ENCODE results near the gene NAPG. TPM values are rescaled to one million over a fixed set of nuclear protein-coding genes. Genes with fewer than 3 reads are reported as not detected.

NAPG gene
- total and polyA plus RNA-seq, 4 donors, result 12.7 to 37.4 (median 26.2) TPM

DNA sequence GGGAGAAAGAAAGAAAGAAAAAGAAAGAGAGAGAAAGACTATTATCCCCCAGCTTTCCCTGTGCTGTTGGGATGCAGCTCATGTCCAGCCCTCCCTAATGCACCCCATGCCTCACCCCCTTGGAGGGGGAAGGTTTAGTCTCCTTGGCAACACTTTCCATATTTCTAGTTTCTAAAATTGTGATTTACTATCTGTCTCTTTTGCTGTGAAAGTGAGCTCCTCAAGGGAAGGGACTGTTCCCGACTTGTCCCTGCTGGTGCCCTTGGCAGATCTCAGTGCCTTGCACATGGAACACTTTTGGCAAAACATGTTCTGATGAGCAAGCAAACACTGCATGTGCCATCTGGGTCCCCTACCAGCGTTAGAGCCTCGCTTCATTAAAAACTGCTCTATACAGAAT, 11.7 kb upstream of the NAPG start:
- ATAC-seq (ENCODE audit: insufficient read depth, low FRiP score) (no peak), DNase-seq (peak; percentile 59 to 91 (median 76))
- no peak overlapping the region for H3K9ac ChIP-seq (ENCODE audit: insufficient read depth in 1 of 2, low read length in 2 of 2)
- H3K27ac ChIP-seq (ENCODE audit: low read depth in 1 of 2, low read length in 1 of 2), result no peak overlapping the region
- H3K9me3 ChIP-seq (ENCODE audit: control insufficient read depth in 4 of 4, insufficient read depth in 3 of 4, low read length in 3 of 4), result peaks cover 0 to 4% (median 0%) of the 10 kb centered on the region in 4 donors
- H3K27me3 ChIP-seq (ENCODE audit: control insufficient read depth in 3 of 3, insufficient read depth in 3 of 3, low read length in 2 of 3), result no peaks in the 10 kb centered on the region
- WGBS, 2 donors, result 52 to 64% methylated on average over 3 of the region's 3 CpGs
- TF ChIP-seq, protein P1, sequence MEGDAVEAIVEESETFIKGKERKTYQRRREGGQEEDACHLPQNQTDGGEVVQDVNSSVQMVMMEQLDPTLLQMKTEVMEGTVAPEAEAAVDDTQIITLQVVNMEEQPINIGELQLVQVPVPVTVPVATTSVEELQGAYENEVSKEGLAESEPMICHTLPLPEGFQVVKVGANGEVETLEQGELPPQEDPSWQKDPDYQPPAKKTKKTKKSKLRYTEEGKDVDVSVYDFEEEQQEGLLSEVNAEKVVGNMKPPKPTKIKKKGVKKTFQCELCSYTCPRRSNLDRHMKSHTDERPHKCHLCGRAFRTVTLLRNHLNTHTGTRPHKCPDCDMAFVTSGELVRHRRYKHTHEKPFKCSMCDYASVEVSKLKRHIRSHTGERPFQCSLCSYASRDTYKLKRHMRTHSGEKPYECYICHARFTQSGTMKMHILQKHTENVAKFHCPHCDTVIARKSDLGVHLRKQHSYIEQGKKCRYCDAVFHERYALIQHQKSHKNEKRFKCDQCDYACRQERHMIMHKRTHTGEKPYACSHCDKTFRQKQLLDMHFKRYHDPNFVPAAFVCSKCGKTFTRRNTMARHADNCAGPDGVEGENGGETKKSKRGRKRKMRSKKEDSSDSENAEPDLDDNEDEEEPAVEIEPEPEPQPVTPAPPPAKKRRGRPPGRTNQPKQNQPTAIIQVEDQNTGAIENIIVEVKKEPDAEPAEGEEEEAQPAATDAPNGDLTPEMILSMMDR (IDR thresholded peaks at IDR 0.05; ENCODE audit: control extremely low read depth, extremely low read depth), result no peak
- H3K4me1 ChIP-seq (ENCODE audit: control insufficient read depth in 5 of 5, insufficient read depth in 5 of 5, low read length in 5 of 5), result peaks cover 0 to 33% (median 12%) of the 10 kb centered on the region in 5 donors
- no peak overlapping the region for H3K4me3 ChIP-seq
- H3K36me3 ChIP-seq (ENCODE audit: control insufficient read depth in 4 of 4, insufficient read depth in 4 of 4, low read length in 4 of 4), result no peaks in the 10 kb centered on the region

DNA sequence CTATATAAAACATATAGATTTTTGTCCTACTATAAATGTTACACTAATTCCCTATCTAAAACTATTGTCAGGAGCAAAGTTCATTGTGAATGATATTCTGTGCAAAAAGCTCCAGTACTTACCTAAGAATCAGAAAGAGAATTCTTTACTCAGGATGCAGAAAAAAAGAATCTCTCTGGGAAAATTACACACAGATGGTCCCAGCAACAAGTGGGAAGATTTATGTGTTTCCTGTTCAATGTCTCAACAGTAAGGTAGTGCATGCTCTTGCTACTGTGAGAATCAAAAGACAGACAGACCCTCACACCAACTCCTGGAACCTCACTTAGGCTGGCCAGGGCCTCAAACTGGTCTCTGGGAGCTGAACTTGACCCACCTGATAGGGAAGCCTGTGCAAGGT, 11.2 kb upstream of the NAPG start:
- ATAC-seq (ENCODE audit: insufficient read depth, low FRiP score) (no peak), DNase-seq (no peak)
- peaks cover 0 to 4% (median 0%) of the 10 kb centered on the region in 4 donors for H3K9me3 ChIP-seq (ENCODE audit: control insufficient read depth in 4 of 4, insufficient read depth in 3 of 4, low read length in 3 of 4)
- no peak overlapping the region for H3K9ac ChIP-seq (ENCODE audit: insufficient read depth in 1 of 2, low read length in 2 of 2)
- no peaks in the 10 kb centered on the region for H3K27me3 ChIP-seq (ENCODE audit: control insufficient read depth in 3 of 3, insufficient read depth in 3 of 3, low read length in 2 of 3)
- TF ChIP-seq, protein P1 (IDR thresholded peaks at IDR 0.05; ENCODE audit: control extremely low read depth, extremely low read depth), result no peak
- H3K4me1 ChIP-seq (ENCODE audit: control insufficient read depth in 5 of 5, insufficient read depth in 5 of 5, low read length in 5 of 5), result peaks cover 0 to 36% (median 17%) of the 10 kb centered on the region in 5 donors
- no peak overlapping the region for H3K27ac ChIP-seq (ENCODE audit: low read depth in 1 of 2, low read length in 1 of 2)
- no peak overlapping the region for H3K4me3 ChIP-seq
- no peaks in the 10 kb centered on the region for H3K36me3 ChIP-seq (ENCODE audit: control insufficient read depth in 4 of 4, insufficient read depth in 4 of 4, low read length in 4 of 4)

DNA sequence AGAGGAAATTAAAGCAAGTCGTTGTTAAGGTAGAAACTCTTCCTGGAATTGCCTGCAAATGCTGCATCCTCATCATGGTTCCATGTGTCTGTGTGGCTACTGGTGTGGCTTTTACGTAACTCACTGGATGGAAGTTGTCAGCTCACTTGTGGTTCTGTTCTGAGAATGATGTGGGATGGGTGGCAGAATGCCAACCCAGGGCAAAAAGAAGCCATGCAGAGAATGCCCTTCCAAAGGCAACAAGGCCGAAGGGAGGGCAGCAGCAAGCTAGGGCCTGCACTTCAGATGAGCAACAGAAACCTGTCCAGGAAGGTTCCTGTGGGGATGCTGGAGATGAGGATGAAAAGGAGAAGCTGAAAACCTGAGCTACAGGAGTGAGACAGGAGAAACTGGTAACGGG, 10.4 kb upstream of the NAPG start:
- ATAC-seq (ENCODE audit: insufficient read depth, low FRiP score) (no peak), DNase-seq (no peak)
- H3K4me3 ChIP-seq, result no peak overlapping the region
- WGBS, 2 donors, result 51 to 66% methylated on average over 4 of the region's 4 CpGs
- H3K27me3 ChIP-seq (ENCODE audit: control insufficient read depth in 3 of 3, insufficient read depth in 3 of 3, low read length in 2 of 3), result no peaks in the 10 kb centered on the region
- H3K9me3 ChIP-seq (ENCODE audit: control insufficient read depth in 4 of 4, insufficient read depth in 3 of 4, low read length in 3 of 4), result peaks cover 0 to 4% (median 0%) of the 10 kb centered on the region in 4 donors
- H3K27ac ChIP-seq (ENCODE audit: low read depth in 1 of 2, low read length in 1 of 2), result no peak overlapping the region
- H3K9ac ChIP-seq (ENCODE audit: insufficient read depth in 1 of 2, low read length in 2 of 2), result no peak overlapping the region
- TF ChIP-seq, protein P1 (IDR thresholded peaks at IDR 0.05; ENCODE audit: control extremely low read depth, extremely low read depth), result no peak
- H3K4me1 ChIP-seq (ENCODE audit: control insufficient read depth in 5 of 5, insufficient read depth in 5 of 5, low read length in 5 of 5), result peaks cover 0 to 41% (median 18%) of the 10 kb centered on the region in 5 donors
- no peaks in the 10 kb centered on the region for H3K36me3 ChIP-seq (ENCODE audit: control insufficient read depth in 4 of 4, insufficient read depth in 4 of 4, low read length in 4 of 4)

DNA sequence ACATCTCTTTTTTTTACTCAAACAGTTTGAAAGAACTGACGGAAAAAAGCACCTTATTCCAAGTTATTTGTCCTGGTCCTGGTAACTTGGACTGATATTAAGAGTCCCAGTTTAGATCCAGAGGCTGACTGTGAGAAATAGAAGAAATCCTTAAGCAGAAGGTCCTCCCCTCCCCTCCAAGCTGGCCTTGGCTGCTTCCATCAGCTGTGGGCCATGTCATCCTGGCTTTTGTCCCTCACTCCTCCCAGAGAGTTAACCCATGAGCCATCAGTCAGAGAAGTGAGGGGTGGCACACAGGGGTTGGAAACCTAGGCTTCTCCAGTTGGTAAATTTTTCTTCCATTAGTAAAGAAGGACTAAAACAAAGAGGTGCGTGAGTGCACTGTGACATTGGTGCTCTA, 9.7 kb upstream of the NAPG start:
- TF ChIP-seq, protein P1 (IDR thresholded peaks at IDR 0.05; ENCODE audit: control extremely low read depth, extremely low read depth), result no peak
- Histone ChIP-seq H3K9ac (ENCODE audit: insufficient read depth in 1 of 2, low read length in 2 of 2) (no peak overlapping the region), H3K27ac (ENCODE audit: low read depth in 1 of 2, low read length in 1 of 2) (no peak overlapping the region), H3K4me3 (no peak overlapping the region), H3K4me1 (ENCODE audit: control insufficient read depth in 5 of 5, insufficient read depth in 5 of 5, low read length in 5 of 5) (peaks cover 0 to 41% (median 18%) of the 10 kb centered on the region in 5 donors), H3K27me3 (ENCODE audit: control insufficient read depth in 3 of 3, insufficient read depth in 3 of 3, low read length in 2 of 3) (no peaks in the 10 kb centered on the region), H3K36me3 (ENCODE audit: control insufficient read depth in 4 of 4, insufficient read depth in 4 of 4, low read length in 4 of 4) (no peaks in the 10 kb centered on the region), H3K9me3 (ENCODE audit: control insufficient read depth in 4 of 4, insufficient read depth in 3 of 4, low read length in 3 of 4) (peaks cover 0 to 4% (median 0%) of the 10 kb centered on the region in 4 donors)
- DNase-seq, result peak in 1 of 3 donors; percentile 24
- ATAC-seq (ENCODE audit: insufficient read depth, low FRiP score), result no peak
- 87 to 98% methylated on average over 2 of the region's 2 CpGs for WGBS, 2 donors
